D721Med (cell line): ENCODE measurements around the gene MS4A13.

Experiments
- DNase-seq: peaks from one replicate; pipeline ENCODE4 v3.0.0; 2011; ENCODE audit warnings: low spot score; ENCODE audit not compliant: insufficient read length
- FAIRE-seq: peaks from 2 replicates; lab custom pipeline; 2011; peaks lifted over from hg19 to GRCh38; lab: Jason Lieb, UNC
- TF ChIP-seq, protein P1 (sequence below): IDR thresholded peaks from 2 replicates; pipeline ENCODE4 v1.5.1; 2012; ENCODE audit warnings: mild to moderate bottlenecking, control low read depth; ENCODE audit not compliant: insufficient read depth; ENCODE audit errors: missing control alignments

The MS4A13 gene

DNA sequence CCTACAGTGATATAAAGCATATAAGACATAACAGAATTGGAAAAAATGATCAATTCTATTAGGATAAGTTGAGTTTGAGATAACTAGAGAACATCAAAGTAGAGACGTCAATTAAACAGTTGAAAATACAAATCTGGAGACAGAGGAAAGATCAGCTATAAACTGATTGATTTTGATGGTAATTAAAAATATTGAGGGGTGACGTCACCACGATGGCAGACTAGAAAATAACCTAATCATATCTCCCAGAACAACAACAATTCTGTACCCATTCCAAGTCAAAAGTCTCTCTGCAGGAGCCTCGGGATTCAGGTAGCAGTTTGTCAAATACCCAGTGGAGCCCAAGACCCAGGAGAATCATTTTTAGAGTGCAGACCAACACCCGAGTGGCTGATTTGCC is 28.9 kb downstream of the MS4A13 start:
- DNase-seq, result no peak
- TF ChIP-seq, protein P1, sequence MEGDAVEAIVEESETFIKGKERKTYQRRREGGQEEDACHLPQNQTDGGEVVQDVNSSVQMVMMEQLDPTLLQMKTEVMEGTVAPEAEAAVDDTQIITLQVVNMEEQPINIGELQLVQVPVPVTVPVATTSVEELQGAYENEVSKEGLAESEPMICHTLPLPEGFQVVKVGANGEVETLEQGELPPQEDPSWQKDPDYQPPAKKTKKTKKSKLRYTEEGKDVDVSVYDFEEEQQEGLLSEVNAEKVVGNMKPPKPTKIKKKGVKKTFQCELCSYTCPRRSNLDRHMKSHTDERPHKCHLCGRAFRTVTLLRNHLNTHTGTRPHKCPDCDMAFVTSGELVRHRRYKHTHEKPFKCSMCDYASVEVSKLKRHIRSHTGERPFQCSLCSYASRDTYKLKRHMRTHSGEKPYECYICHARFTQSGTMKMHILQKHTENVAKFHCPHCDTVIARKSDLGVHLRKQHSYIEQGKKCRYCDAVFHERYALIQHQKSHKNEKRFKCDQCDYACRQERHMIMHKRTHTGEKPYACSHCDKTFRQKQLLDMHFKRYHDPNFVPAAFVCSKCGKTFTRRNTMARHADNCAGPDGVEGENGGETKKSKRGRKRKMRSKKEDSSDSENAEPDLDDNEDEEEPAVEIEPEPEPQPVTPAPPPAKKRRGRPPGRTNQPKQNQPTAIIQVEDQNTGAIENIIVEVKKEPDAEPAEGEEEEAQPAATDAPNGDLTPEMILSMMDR, result no peak
- peak; percentile 76 for FAIRE-seq

DNA sequence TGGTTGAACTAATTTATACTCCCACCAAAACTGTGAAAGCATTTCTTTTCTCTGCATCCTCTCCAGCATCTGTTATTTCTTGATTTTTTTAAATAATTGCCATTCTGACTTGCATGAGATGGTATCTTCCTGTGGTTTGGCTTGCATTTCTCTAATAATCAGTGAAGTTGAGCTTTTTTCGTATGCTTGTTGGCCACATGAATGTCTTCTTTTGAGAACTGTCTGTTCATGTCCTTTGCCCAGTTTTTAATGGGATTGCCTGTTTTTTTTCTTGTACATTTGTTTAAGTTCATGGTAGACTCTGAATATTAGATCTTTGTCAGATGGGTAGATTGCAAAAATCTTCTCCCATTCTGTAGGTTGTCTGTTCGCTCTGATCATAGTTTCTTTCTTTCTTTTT is 46.1 kb downstream of the MS4A13 start:
- DNase-seq (no peak), FAIRE-seq (no peak)
- TF ChIP-seq, protein P1, result no peak

DNA sequence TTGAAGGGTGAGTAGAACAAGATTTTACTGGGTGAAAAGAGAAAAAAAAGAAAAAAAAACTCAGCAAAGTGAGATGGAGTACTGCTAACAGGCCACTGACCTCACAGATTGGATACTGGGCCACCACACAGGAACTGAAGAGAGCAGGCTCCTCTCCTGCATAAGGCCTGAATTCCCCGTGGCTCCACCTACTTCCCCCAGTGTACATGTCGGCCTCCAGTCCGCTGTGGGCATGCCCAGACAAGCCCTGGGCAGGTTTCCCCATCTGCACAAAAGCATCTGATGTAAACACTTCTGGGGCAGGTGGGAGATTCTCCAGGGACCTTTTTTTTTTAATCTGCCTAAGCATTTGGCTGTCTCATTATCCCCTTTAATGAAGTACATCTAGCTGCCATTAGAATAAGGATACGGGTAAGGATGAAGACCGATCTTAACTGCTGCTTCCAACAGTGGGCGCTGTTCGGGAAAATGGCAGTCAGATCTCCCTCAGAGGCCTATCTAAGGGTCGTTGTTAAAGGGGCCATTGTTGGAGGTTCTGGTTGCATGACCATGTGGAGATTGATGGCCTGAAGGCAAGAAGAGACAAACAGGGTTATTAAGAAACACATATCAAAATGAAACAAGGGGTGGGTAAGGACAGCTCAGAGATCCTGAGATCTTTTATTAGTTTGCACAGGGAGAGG is 48.5 kb downstream of the MS4A13 start:
- DNase-seq, result no peak
- FAIRE-seq, result peak; percentile 66
- TF ChIP-seq, protein P1, result peak; percentile 50

DNA sequence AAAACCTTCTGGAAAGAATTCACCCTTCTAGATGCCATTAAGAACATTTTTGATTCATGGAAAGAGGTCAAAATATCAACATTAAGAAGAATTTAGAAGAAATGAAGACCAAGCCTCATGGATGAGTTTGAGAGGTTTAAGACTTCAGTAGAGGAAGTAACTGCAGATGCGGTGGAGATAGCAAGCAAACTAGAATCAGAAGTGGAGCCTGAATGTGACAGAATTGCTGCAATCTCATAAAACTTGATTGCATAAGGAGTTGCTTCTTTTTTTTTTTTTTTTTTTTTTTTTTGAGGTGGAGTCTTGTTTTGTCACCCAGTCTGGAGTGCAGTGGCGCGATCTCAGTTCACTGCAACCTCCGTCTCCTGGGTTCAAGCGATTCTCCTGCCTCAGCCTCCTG is 51.6 kb downstream of the MS4A13 start:
- DNase-seq (no peak), FAIRE-seq (no peak)
- TF ChIP-seq, protein P1, result no peak

DNA sequence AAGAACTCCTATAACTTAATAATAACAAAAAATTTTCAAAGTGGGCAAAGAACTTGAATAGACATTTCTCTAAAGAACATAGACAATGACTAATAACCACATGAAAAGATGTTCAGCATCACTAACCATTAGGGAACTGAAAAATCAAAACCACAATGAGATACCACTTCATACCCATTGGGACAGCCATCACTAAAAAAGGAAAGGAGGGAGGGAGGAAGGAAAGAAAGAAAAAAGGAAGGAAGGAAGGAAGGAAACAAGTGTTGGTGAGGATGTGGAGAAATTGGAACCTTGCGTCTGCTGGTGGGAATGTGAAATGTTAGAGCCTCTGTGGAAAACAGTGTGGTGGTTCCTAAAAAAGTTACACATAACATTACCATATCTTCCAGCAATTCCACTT is 55.8 kb downstream of the MS4A13 start:
- TF ChIP-seq, protein P1, result no peak
- FAIRE-seq (no peak), DNase-seq (no peak)

DNA sequence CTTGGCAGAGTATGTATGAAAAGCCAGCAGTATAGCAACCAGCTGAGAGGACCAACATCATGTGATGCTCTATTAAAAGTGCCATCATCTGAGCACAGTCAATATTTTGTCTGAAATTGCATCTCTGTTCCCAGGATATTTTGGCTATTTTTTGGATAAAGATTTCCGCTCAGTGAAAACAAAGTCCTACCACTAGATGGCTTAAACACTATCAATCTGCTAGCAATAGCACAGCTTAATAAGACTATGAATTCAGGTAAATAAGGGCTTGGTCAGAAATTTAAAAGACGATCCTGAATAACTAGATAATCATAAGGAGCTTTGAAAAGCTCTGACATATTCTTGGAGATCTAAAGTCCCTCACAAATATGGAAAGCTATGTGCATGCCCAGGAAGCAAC is 74.4 kb downstream of the MS4A13 start:
- DNase-seq (no peak), FAIRE-seq (no peak)
- TF ChIP-seq, protein P1, result peak; percentile 23
